K562 (cell line): ENCODE data around the gene LRRC75A. TPM values are rescaled to one million over a fixed set of nuclear protein-coding genes. Genes with fewer than 3 reads are reported as not detected.

Experiments
- ADNP ChIP-seq: fragments of 200-800 bp; sonication (Bioruptor generic); IDR thresholded peaks from 2 replicates; pipeline ENCODE4 v1.6.1; 2016; ENCODE audit warnings: missing genetic modification characterization, missing compliant biosample characterization
- BCL6 ChIP-seq: fragments of 250-450 bp; sonication (Bioruptor Pico); IDR thresholded peaks from 2 replicates; pipeline ENCODE4 v1.4.0; 2020
- CEBPG ChIP-seq, 3 experiments: fragments of 200-800 bp in 1 of 3; sonication (Bioruptor generic) in 1 of 3; sonication (generic) in 1 of 3; formaldehyde crosslinking in 1 of 3; IDR thresholded peaks in 2 of 3; conservative IDR thresholded peaks in 1 of 3; 2 replicates each; pipeline versions ENCODE4 v1.6.1 to v1.8.0; 2016 to 2022; ENCODE audit warnings: missing compliant biosample characterization in 2 of 3, missing genetic modification characterization in 2 of 3, mild to moderate bottlenecking in 1 of 3, missing genetic modification reagents in 1 of 3
- FUS ChIP-seq: fragments of 200-400 bp; formaldehyde crosslinking; optimal IDR thresholded peaks from 2 replicates; pipeline ENCODE3; 2017; ENCODE audit warnings: low read depth, low read length
- HDAC6 ChIP-seq: IDR thresholded peaks from 2 replicates; pipeline ENCODE4 v1.6.1; 2012; ENCODE audit warnings: low read depth, mild to moderate bottlenecking, control low read depth, inconsistent platforms, low read length, moderate library complexity
- KAT8 ChIP-seq: fragments of 450-650 bp; IDR thresholded peaks from 2 replicates; pipeline ENCODE4 v1.6.1; 2016; ENCODE audit warnings: low read depth, mild to moderate bottlenecking
- MEF2A ChIP-seq: IDR thresholded peaks from 2 replicates; pipeline ENCODE4 v1.6.1; 2011; ENCODE audit warnings: low read depth, mild to moderate bottlenecking, low read length, moderate library complexity; ENCODE audit not compliant: control insufficient read depth
- PHF8 ChIP-seq: fragments of 200-600 bp; sonication (generic); IDR thresholded peaks from 2 replicates; pipeline ENCODE4 v1.6.1; 2012; ENCODE audit warnings: mixed run types, mild to moderate bottlenecking, inconsistent platforms, low read length, moderate library complexity, borderline replicate concordance
- POLR2B ChIP-seq: fragments of 450-650 bp; IDR thresholded peaks from 2 replicates; pipeline ENCODE4 v1.6.1; 2018; ENCODE audit warnings: low read depth; ENCODE audit not compliant: partially characterized antibody
- PPARD ChIP-seq: fragments of 250-450 bp; sonication (Bioruptor Pico); IDR thresholded peaks from 2 replicates; pipeline ENCODE4 v1.8.0; 2022; ENCODE audit warnings: inconsistent platforms, mild to moderate bottlenecking, moderate library complexity
- RB1 ChIP-seq: fragments of 450-650 bp; IDR thresholded peaks from 2 replicates; pipeline ENCODE4 v1.6.1; 2017; ENCODE audit warnings: low read depth, mild to moderate bottlenecking
- SIN3A ChIP-seq, 2 experiments: fragments of 150-350 bp in 1 of 2; IDR thresholded peaks; 2 replicates each; pipeline ENCODE4 v1.6.1; 2011 to 2016; ENCODE audit warnings: borderline replicate concordance in 2 of 2, low read depth in 2 of 2, low read length in 2 of 2, mild to moderate bottlenecking in 2 of 2, moderate library complexity in 2 of 2; ENCODE audit not compliant: control insufficient read depth in 1 of 2
- ZNF57 ChIP-seq: fragments of 450-650 bp; formaldehyde crosslinking; IDR thresholded peaks from 2 replicates; pipeline ENCODE4 v1.4.0; 2020; ENCODE audit warnings: mild to moderate bottlenecking, moderate library complexity
- ZNF695 ChIP-seq: fragments of 450-650 bp; formaldehyde crosslinking; IDR thresholded peaks from 2 replicates; pipeline ENCODE4 v1.4.0; 2020; ENCODE audit warnings: mild to moderate bottlenecking, moderate library complexity
- polyA plus RNA-seq, 8 experiments: library from polyadenylated mRNA; depleted of rRNA in 4 of 8; stranded (reverse) in 5 of 8; unstranded in 3 of 8; fragments of >200 nt; fragmentation: Nextera tagmentation in 2 of 8; fragmentation: Illumina TruSeq in 1 of 8; extraction: Ambion mirVana in 2 of 8; extraction: Trizol in 1 of 8; gene quantifications; 2 replicates each; pipeline versions ENCODE4 v1.2.1 to v1.2.3, GENCODE V29; 2011 to 2014; ENCODE audit warnings: inconsistent platforms in 1 of 8, missing spikeins in 1 of 8
- total RNA-seq, 7 experiments: library from RNA; depleted of rRNA in 6 of 7; stranded (reverse); fragments of >200 nt in 6 of 7; fragmentation: Illumina TruSeq in 2 of 7; extraction: Trizol in 2 of 7; gene quantifications; 2 replicates each; pipeline versions ENCODE4 v1.2.1 to v1.2.3, GENCODE V29; 2011 to 2021; ENCODE audit warnings: low replicate concordance in 1 of 7
- TF ChIP-seq, protein P1 (sequence below): sonication (generic); formaldehyde crosslinking; IDR thresholded peaks from 2 replicates; pipeline ENCODE4 v1.4.0; 2020; ENCODE audit warnings: mild to moderate bottlenecking, missing genetic modification reagents
- TF ChIP-seq, protein P2 (sequence below), 2 experiments: IDR thresholded peaks in 1 of 2; conservative IDR thresholded peaks in 1 of 2; 2 replicates each; pipeline ENCODE4 v1.6.1; 2016; ENCODE audit warnings: low read depth in 2 of 2, mild to moderate bottlenecking in 1 of 2, missing compliant biosample characterization in 1 of 2, missing genetic modification characterization in 1 of 2, moderate library complexity in 1 of 2
- TF ChIP-seq, protein P3 (sequence below): fragments of 450-650 bp; IDR thresholded peaks from 2 replicates; pipeline ENCODE4 v1.7.1; 2018; ENCODE audit warnings: mild to moderate bottlenecking, low read depth; ENCODE audit not compliant: partially characterized antibody

Gene LRRC75A
- total and polyA plus RNA-seq, 9 of the 15 experiments (the other 6 are each of a cell fraction or from before 2014, with no cell fraction given) = 0.04 to 0.34 (median 0.08) TPM; not detected in 5

DNA sequence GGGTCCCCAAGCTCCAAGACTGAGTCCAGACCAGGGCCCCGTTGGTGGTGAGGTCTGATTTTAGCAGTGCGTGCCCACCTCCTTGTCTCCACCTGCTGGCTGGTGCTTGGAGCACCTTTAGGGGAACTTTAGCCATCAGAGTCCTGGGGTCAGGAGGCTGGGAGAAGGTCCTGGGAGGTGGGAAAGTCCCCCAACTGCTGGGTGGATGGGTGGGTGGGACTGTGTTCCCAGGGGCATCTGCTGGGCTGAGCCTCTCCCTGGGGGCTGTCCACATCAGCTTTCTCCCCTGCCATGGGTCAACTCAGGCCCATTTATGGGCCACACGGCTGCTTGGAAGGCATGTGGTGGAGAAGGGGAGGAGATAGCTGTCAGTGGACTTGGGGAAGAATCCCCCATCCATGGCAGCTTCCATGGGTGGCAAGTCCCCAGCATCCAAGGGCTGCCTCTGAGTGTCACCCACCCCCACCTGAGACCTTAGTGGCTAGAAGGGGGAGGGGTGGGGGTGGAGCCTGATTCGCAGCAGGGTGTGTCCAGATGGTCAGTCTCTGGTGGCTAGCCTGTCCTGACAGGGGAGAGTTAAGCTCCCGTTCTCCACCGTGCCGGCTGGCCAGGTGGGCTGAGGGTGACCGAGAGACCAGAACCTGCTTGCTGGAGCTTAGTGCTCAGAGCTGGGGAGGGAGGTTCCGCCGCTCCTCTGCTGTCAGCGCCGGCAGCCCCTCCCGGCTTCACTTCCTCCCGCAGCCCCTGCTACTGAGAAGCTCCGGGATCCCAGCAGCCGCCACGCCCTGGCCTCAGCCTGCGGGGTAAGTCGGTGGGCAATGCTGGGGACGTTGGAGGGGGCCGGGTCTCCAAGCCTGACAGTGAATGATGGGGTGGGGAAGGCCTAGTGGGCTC is 76.7 kb downstream of the LRRC75A start, which contains the start of gene TRPV2 (continued):
- TF ChIP-seq CEBPG (CRISPR knock-in tag; IDR thresholded peaks at IDR 0.05) (no peak), CEBPG (tag; conservative IDR thresholded peaks at IDR 0.05 in 1 of 2, IDR thresholded peaks at IDR 0.05 in 1 of 2) (no peak), ADNP (tag) (no peak), PHF8 (peak; percentile 49; the same call in 1 of the 2 replicates), ZNF57 (CRISPR knock-in tag) (no peak), FUS (no peak), BCL6 (CRISPR knock-in tag) (no peak), MEF2A (no peak), KAT8 (no peak), PPARD (CRISPR knock-in tag) (no peak), RB1 (peak; percentile 54; the same call in 1 of the 2 replicates), ZNF695 (no peak), SIN3A (IDR thresholded peaks at IDR 0.05; ENCODE audit: borderline replicate concordance in 2 of 2, control insufficient read depth in 1 of 2, low read depth in 2 of 2, low read length in 2 of 2) (peak in 1 of 2 experiments; percentile 36; a peak in 1 of 4 replicates), POLR2B (peak; percentile 62), HDAC6 (no peak)
- TF ChIP-seq, protein P1, sequence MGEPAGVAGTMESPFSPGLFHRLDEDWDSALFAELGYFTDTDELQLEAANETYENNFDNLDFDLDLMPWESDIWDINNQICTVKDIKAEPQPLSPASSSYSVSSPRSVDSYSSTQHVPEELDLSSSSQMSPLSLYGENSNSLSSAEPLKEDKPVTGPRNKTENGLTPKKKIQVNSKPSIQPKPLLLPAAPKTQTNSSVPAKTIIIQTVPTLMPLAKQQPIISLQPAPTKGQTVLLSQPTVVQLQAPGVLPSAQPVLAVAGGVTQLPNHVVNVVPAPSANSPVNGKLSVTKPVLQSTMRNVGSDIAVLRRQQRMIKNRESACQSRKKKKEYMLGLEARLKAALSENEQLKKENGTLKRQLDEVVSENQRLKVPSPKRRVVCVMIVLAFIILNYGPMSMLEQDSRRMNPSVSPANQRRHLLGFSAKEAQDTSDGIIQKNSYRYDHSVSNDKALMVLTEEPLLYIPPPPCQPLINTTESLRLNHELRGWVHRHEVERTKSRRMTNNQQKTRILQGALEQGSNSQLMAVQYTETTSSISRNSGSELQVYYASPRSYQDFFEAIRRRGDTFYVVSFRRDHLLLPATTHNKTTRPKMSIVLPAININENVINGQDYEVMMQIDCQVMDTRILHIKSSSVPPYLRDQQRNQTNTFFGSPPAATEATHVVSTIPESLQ = no peak
- TF ChIP-seq, protein P2, sequence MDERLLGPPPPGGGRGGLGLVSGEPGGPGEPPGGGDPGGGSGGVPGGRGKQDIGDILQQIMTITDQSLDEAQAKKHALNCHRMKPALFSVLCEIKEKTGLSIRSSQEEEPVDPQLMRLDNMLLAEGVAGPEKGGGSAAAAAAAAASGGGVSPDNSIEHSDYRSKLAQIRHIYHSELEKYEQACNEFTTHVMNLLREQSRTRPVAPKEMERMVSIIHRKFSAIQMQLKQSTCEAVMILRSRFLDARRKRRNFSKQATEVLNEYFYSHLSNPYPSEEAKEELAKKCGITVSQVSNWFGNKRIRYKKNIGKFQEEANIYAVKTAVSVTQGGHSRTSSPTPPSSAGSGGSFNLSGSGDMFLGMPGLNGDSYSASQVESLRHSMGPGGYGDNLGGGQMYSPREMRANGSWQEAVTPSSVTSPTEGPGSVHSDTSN (CRISPR knock-in tag; IDR thresholded peaks at IDR 0.05; ENCODE audit: low read depth) = no peak
- TF ChIP-seq, protein P2 (tag; conservative IDR thresholded peaks at IDR 0.05; ENCODE audit: low read depth) = no peak
- TF ChIP-seq, protein P3, sequence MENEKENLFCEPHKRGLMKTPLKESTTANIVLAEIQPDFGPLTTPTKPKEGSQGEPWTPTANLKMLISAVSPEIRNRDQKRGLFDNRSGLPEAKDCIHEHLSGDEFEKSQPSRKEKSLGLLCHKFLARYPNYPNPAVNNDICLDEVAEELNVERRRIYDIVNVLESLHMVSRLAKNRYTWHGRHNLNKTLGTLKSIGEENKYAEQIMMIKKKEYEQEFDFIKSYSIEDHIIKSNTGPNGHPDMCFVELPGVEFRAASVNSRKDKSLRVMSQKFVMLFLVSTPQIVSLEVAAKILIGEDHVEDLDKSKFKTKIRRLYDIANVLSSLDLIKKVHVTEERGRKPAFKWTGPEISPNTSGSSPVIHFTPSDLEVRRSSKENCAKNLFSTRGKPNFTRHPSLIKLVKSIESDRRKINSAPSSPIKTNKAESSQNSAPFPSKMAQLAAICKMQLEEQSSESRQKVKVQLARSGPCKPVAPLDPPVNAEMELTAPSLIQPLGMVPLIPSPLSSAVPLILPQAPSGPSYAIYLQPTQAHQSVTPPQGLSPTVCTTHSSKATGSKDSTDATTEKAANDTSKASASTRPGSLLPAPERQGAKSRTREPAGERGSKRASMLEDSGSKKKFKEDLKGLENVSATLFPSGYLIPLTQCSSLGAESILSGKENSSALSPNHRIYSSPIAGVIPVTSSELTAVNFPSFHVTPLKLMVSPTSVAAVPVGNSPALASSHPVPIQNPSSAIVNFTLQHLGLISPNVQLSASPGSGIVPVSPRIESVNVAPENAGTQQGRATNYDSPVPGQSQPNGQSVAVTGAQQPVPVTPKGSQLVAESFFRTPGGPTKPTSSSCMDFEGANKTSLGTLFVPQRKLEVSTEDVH = no peak
